NT2/D1 (cell line): ENCODE measurements around the gene DIPK1C.

Experiments
- DNase-seq: peaks from one replicate; pipeline ENCODE4 v3.0.0-alpha.2; 2011; ENCODE audit warnings: low read depth, low spot score
- H3K27me3 ChIP-seq: 2 replicates; pipeline ENCODE4 v1.6.0; 2011; ENCODE audit warnings: mild to moderate bottlenecking; ENCODE audit not compliant: insufficient read length, insufficient read depth
- H3K36me3 ChIP-seq: 2 replicates; pipeline ENCODE4 v1.6.1; 2011; ENCODE audit warnings: mild to moderate bottlenecking, low read length, mixed read lengths; ENCODE audit not compliant: insufficient read depth, insufficient read length
- H3K4me1 ChIP-seq: 2 replicates; pipeline ENCODE4 v1.5.1; 2011; ENCODE audit not compliant: insufficient read depth, insufficient read length
- H3K4me3 ChIP-seq: 2 replicates; pipeline ENCODE4 v1.5.1; 2011; ENCODE audit warnings: low read depth; ENCODE audit not compliant: insufficient read length
- H3K9ac ChIP-seq: 2 replicates; pipeline ENCODE4 v1.6.0; 2011; ENCODE audit warnings: low read depth; ENCODE audit not compliant: insufficient read length
- H3K9me3 ChIP-seq: 2 replicates; pipeline ENCODE4 v1.5.1; 2011; ENCODE audit warnings: mild to moderate bottlenecking, low read length; ENCODE audit not compliant: insufficient read depth
- SUZ12 ChIP-seq: IDR thresholded peaks from 2 replicates; pipeline ENCODE4 v1.6.1; 2011; ENCODE audit not compliant: insufficient read length, insufficient read depth; ENCODE audit errors: extremely low read depth
- YY1 ChIP-seq: IDR thresholded peaks from 2 replicates; pipeline ENCODE4 v1.6.1; 2011; ENCODE audit not compliant: insufficient read length, insufficient read depth
- ZNF274 ChIP-seq: IDR thresholded peaks from 2 replicates; pipeline ENCODE4 v1.6.1; 2011; ENCODE audit warnings: mild to moderate bottlenecking, low read depth, low read length

DIPK1C gene

GRCh38 chr18:74440808-74441427 lies 16.2 kb downstream of the DIPK1C start:
- Histone ChIP-seq H3K36me3 (no peaks in the 10 kb centered on the region), H3K4me3 (no peak overlapping the region), H3K4me1 (peaks cover 3% of the 10 kb centered on the region), H3K27me3 (no peaks in the 10 kb centered on the region), H3K9me3 (no peaks in the 10 kb centered on the region), H3K9ac (no peak overlapping the region)
- no peak for DNase-seq
- no peak for TF ChIP-seq SUZ12
- no peak for TF ChIP-seq ZNF274
- TF ChIP-seq YY1, result no peak

DNA sequence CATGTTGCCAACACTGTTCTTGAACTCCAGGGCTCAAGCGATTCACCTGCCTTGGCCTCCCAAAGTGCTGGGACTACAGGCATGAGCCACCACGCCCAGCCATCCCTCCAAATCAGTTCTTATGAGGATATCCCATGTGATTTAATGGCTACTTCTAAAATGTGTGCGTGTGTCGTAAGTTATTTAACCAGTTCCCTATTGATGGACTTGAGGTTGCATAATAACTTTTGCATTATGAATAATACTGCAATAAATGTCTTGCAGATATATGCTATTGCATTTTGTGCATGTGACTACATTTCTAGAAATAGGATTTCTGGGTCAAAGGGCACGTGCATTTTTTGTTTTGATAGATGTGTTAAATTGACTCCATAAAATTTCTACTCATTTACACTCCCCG lies 19.0 kb downstream of the DIPK1C start:
- TF ChIP-seq YY1 (no peak), SUZ12 (no peak), ZNF274 (no peak)
- Histone ChIP-seq H3K9ac (no peak overlapping the region), H3K36me3 (no peaks in the 10 kb centered on the region), H3K9me3 (no peaks in the 10 kb centered on the region), H3K4me3 (no peak overlapping the region), H3K4me1 (peaks cover 3% of the 10 kb centered on the region), H3K27me3 (no peaks in the 10 kb centered on the region)
- no peak for DNase-seq

DNA sequence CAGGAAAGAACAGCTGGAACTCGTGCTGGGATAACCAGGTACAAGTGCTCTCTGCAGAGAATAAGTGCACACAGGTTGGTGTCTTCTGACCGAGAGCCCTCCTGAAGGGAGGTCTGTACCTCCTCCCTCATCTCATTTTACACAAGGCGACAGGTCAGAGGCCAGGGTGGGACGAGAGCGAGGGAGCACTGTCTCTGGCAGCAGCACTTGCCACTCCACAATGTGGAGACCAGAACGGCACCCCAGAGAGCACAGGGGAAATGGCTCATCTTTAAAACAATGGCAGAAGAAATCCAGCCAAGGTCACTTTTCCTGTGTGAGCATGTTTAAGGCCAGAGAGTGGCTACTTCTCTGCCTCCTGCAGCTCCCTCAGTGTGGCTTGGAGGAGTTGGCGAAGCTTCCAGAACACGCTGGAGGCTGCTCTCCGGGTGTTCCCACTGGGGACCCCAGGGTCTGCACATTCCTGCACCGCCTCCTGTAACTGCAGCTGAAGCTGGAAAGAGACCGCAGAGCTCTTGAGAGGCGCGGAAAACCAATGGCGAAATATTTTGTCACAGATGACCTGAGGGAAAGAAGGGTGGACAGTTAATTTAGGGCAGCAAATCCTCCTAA lies 20.8 kb downstream of the DIPK1C start:
- Histone ChIP-seq H3K9ac (no peak overlapping the region), H3K4me1 (peaks cover 3% of the 10 kb centered on the region), H3K9me3 (no peaks in the 10 kb centered on the region), H3K36me3 (no peaks in the 10 kb centered on the region), H3K27me3 (no peaks in the 10 kb centered on the region), H3K4me3 (no peak overlapping the region)
- TF ChIP-seq YY1 (no peak), SUZ12 (no peak), ZNF274 (no peak)
- DNase-seq, result no peak

- Histone ChIP-seq H3K9ac (no peak overlapping the region), H3K36me3 (no peaks in the 10 kb centered on the region), H3K4me1 (peaks cover 3% of the 10 kb centered on the region), H3K27me3 (no peaks in the 10 kb centered on the region), H3K9me3 (no peaks in the 10 kb centered on the region), H3K4me3 (no peak overlapping the region)
- no peak for TF ChIP-seq YY1
- no peak for TF ChIP-seq SUZ12
- TF ChIP-seq ZNF274, result no peak
- DNase-seq, result no peak
Observed at GRCh38 chr18:74435740-74436139, 21.4 kb downstream of the DIPK1C start.

- Histone ChIP-seq H3K9ac (no peak overlapping the region), H3K4me3 (no peak overlapping the region), H3K36me3 (no peaks in the 10 kb centered on the region), H3K4me1 (peaks cover 3% of the 10 kb centered on the region), H3K9me3 (no peaks in the 10 kb centered on the region), H3K27me3 (no peaks in the 10 kb centered on the region)
- TF ChIP-seq ZNF274 (no peak), SUZ12 (no peak), YY1 (no peak)
- DNase-seq, result no peak
Observed at GRCh38 chr18:74434466-74434865, 22.6 kb downstream of the DIPK1C start.

GRCh38 chr18:74430806-74431571 lies 26.1 kb downstream of the DIPK1C start:
- DNase-seq, result no peak
- no peak for TF ChIP-seq YY1
- no peak for TF ChIP-seq SUZ12
- TF ChIP-seq ZNF274, result no peak
- H3K9me3 ChIP-seq, result peaks cover 1% of the 10 kb centered on the region; the same call in 1 of the 2 replicates
- no peaks in the 10 kb centered on the region for H3K27me3 ChIP-seq
- H3K9ac ChIP-seq, result no peak overlapping the region
- no peaks in the 10 kb centered on the region for H3K4me1 ChIP-seq
- H3K36me3 ChIP-seq, result no peaks in the 10 kb centered on the region
- H3K4me3 ChIP-seq, result no peak overlapping the region

DNA sequence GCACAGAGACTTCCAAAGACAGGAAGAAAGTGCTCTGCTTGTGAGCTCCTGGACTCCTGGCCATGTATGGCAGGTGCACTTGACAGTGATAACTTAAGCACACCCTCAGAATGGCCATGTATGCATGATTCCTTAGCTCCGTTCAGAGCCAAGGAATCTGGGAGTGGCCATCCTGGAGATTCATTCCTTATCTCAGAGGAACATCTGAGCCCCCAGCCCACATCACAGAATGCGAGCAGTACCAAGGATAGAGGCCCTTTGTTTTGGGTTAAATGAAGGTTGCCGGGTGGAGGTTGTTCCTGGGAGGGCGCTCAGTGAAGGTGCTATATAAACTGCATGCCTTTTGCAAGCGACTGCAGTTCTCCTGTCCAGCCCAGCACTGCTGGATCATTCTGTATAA lies 26.9 kb downstream of the DIPK1C start:
- no peak overlapping the region for H3K4me3 ChIP-seq
- H3K9ac ChIP-seq, result no peak overlapping the region
- H3K4me1 ChIP-seq, result no peaks in the 10 kb centered on the region
- peaks cover 9% of the 10 kb centered on the region; the same call in 1 of the 2 replicates for H3K9me3 ChIP-seq
- no peaks in the 10 kb centered on the region for H3K27me3 ChIP-seq
- no peak for DNase-seq
- H3K36me3 ChIP-seq, result no peaks in the 10 kb centered on the region
- no peak for TF ChIP-seq YY1
- TF ChIP-seq ZNF274, result no peak
- TF ChIP-seq SUZ12, result no peak
